ENCODE measurements around the gene TSPAN11.

The TSPAN11 gene

GRCh38 chr12:30952015-30952414 lies 25.5 kb downstream of the TSPAN11 start:
- no peak overlapping the region for H3K4me3 ChIP-seq (ENCODE audit: low read depth, low read length)
- in situ Hi-C loops (cut with HindIII; ENCODE audit: low sequenced_read_pairs) = no loop called here
- no peak for DNase-seq (ENCODE audit: low read depth)
- no peak for TF ChIP-seq CTCF (IDR thresholded peaks at IDR 0.05; ENCODE audit: low read depth, low read length, missing control alignments)

- TF ChIP-seq CTCF (IDR thresholded peaks at IDR 0.05; ENCODE audit: low read depth, low read length, missing control alignments) = no peak
- no peak for DNase-seq (ENCODE audit: low read depth)
- in situ Hi-C loops (cut with HindIII; ENCODE audit: low sequenced_read_pairs) = no loop called here
- no peak overlapping the region for H3K4me3 ChIP-seq (ENCODE audit: low read depth, low read length)
Measured at GRCh38 chr12:30953257-30953656, 26.7 kb downstream of the TSPAN11 start.

- TF ChIP-seq CTCF (IDR thresholded peaks at IDR 0.05; ENCODE audit: low read depth, low read length, missing control alignments) = no peak
- in situ Hi-C loops (cut with HindIII; ENCODE audit: low sequenced_read_pairs) = no loop called here
- no peak for DNase-seq (ENCODE audit: low read depth)
- no peak overlapping the region for H3K4me3 ChIP-seq (ENCODE audit: low read depth, low read length)
Measured at GRCh38 chr12:30953951-30954751, 27.6 kb downstream of the TSPAN11 start.

GRCh38 chr12:30955214-30955613 lies 28.7 kb downstream of the TSPAN11 start:
- DNase-seq (ENCODE audit: low read depth) = no peak
- in situ Hi-C loops (cut with HindIII; ENCODE audit: low sequenced_read_pairs) = no loop called here
- H3K4me3 ChIP-seq (ENCODE audit: low read depth, low read length) = no peak overlapping the region
- TF ChIP-seq CTCF (IDR thresholded peaks at IDR 0.05; ENCODE audit: low read depth, low read length, missing control alignments) = no peak

GRCh38 chr12:30959110-30959710 lies 32.7 kb downstream of the TSPAN11 start:
- no peak overlapping the region for H3K4me3 ChIP-seq (ENCODE audit: low read depth, low read length)
- no peak for DNase-seq (ENCODE audit: low read depth)
- TF ChIP-seq CTCF (IDR thresholded peaks at IDR 0.05; ENCODE audit: low read depth, low read length, missing control alignments) = no peak
- in situ Hi-C loops (cut with HindIII; ENCODE audit: low sequenced_read_pairs) = no loop called here

- no peak for DNase-seq (ENCODE audit: low read depth)
- no peak for TF ChIP-seq CTCF (IDR thresholded peaks at IDR 0.05; ENCODE audit: low read depth, low read length, missing control alignments)
- in situ Hi-C loops (cut with HindIII; ENCODE audit: low sequenced_read_pairs) = no loop called here
- no peak overlapping the region for H3K4me3 ChIP-seq (ENCODE audit: low read depth, low read length)
Measured at GRCh38 chr12:30959778-30960177, 33.2 kb downstream of the TSPAN11 start.

All from astrocyte of the cerebellum (primary cell).